Measurements from ENCODE around the gene SORCS2. TPM values are rescaled to one million over a fixed set of nuclear protein-coding genes. Genes with fewer than 3 reads are reported as not detected.

The SORCS2 gene
- total RNA-seq, 1 experiment from 2014 or later, result 0.15 TPM

DNA sequence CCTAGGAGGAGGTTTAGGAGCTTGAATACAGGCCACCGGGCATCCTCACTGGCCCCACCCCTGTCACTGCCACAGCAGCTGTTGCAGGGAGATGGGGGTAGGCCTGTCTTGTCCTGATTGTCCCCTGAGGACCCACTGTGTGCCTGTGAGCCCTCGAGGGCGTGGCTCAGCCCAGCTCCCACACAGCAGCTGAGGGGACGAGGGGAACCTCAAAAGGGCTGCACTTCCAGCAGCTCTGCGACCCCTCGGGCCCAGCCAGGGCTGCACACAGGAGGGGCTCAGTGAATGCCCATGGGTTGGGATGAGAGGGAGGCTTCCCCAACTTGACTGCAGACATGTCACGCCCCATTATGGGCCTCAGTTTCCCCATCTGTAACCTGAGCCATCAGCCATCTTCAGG lies 521.4 kb downstream of the SORCS2 start:
- no peak for TF ChIP-seq POLR2AphosphoS5 (IDR thresholded peaks at IDR 0.05; ENCODE audit: low read depth, low read length)
- TF ChIP-seq TCF7L2 (IDR thresholded peaks at IDR 0.05; ENCODE audit: low read depth, low read length), result no peak
- no peak for TF ChIP-seq SIN3A (IDR thresholded peaks at IDR 0.05; ENCODE audit: borderline replicate concordance, insufficient read depth, low read depth, low read length)
- TF ChIP-seq, protein P1, sequence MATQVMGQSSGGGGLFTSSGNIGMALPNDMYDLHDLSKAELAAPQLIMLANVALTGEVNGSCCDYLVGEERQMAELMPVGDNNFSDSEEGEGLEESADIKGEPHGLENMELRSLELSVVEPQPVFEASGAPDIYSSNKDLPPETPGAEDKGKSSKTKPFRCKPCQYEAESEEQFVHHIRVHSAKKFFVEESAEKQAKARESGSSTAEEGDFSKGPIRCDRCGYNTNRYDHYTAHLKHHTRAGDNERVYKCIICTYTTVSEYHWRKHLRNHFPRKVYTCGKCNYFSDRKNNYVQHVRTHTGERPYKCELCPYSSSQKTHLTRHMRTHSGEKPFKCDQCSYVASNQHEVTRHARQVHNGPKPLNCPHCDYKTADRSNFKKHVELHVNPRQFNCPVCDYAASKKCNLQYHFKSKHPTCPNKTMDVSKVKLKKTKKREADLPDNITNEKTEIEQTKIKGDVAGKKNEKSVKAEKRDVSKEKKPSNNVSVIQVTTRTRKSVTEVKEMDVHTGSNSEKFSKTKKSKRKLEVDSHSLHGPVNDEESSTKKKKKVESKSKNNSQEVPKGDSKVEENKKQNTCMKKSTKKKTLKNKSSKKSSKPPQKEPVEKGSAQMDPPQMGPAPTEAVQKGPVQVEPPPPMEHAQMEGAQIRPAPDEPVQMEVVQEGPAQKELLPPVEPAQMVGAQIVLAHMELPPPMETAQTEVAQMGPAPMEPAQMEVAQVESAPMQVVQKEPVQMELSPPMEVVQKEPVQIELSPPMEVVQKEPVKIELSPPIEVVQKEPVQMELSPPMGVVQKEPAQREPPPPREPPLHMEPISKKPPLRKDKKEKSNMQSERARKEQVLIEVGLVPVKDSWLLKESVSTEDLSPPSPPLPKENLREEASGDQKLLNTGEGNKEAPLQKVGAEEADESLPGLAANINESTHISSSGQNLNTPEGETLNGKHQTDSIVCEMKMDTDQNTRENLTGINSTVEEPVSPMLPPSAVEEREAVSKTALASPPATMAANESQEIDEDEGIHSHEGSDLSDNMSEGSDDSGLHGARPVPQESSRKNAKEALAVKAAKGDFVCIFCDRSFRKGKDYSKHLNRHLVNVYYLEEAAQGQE (IDR thresholded peaks at IDR 0.05; ENCODE audit: insufficient read depth in 1 of 2, low read depth in 2 of 2, low read length in 1 of 2), result no peak
- Histone ChIP-seq H3K27ac (ENCODE audit: low read length) (no peak overlapping the region), H3K9me3 (ENCODE audit: control insufficient read depth, insufficient read depth, low read depth, low read length) (no peaks in the 10 kb centered on the region), H3K4me1 (ENCODE audit: control insufficient read depth, insufficient read depth, low read length) (no peaks in the 10 kb centered on the region), H3K4me3 (ENCODE audit: low read depth in 2 of 2, low read length in 2 of 2) (no peak overlapping the region), H3K36me3 (ENCODE audit: control insufficient read depth, insufficient read depth, low read length) (no peaks in the 10 kb centered on the region), H3K27me3 (ENCODE audit: control insufficient read depth, insufficient read depth, low read length) (no peaks in the 10 kb centered on the region)
- ATAC-seq, result no peak
- no TSS peak for BruUV-seq (replicated peaks)
- in situ Hi-C loops (cut with HindIII; ENCODE audit: low pct_unique_long_range_greater_than_20kb, low sequenced_read_pairs), result no loop called here
- intact Hi-C loops (cut with micrococcal nuclease; ENCODE audit: unreplicated experiment), result no loop called here
- CTCF ChIA-PET, result no interaction called here
- no peak for DNase-seq (ENCODE audit: low read depth, low spot score)
- POLR2A ChIA-PET, result no interaction called here

DNA sequence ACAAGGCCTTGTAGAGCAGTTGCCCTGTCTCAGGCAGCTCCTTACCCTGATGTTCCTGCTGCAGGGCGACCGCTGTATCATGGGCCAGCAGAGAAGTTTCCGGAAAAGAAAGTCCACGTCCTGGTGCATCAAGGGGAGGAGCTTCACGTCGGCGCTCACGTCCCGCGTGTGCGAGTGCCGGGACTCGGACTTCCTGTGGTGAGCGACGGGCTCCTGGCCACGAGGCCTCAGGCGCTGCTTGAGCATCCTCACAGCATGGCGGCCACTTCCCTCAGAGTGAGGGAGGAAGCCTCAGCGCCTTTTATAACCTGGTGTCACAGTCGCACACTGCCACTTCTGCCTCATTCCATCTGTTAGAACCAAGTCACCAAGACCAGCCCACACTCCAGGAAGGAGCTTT lies 521.8 kb downstream of the SORCS2 start:
- H3K9me3 ChIP-seq (ENCODE audit: control insufficient read depth, insufficient read depth, low read depth, low read length), result no peaks in the 10 kb centered on the region
- no peak overlapping the region for H3K27ac ChIP-seq (ENCODE audit: low read length)
- no peaks in the 10 kb centered on the region for H3K27me3 ChIP-seq (ENCODE audit: control insufficient read depth, insufficient read depth, low read length)
- ATAC-seq, result no peak
- BruUV-seq (replicated peaks), result no TSS peak
- ChIA-PET POLR2A (no interaction called here), CTCF (no interaction called here)
- intact Hi-C loops (cut with micrococcal nuclease; ENCODE audit: unreplicated experiment), result no loop called here
- in situ Hi-C loops (cut with HindIII; ENCODE audit: low pct_unique_long_range_greater_than_20kb, low sequenced_read_pairs), result no loop called here
- H3K4me3 ChIP-seq (ENCODE audit: low read depth in 2 of 2, low read length in 2 of 2), result no peak overlapping the region
- H3K4me1 ChIP-seq (ENCODE audit: control insufficient read depth, insufficient read depth, low read length), result no peaks in the 10 kb centered on the region
- no peaks in the 10 kb centered on the region for H3K36me3 ChIP-seq (ENCODE audit: control insufficient read depth, insufficient read depth, low read length)
- no peak for DNase-seq (ENCODE audit: low read depth, low spot score)
- TF ChIP-seq, protein P1 (IDR thresholded peaks at IDR 0.05; ENCODE audit: insufficient read depth in 1 of 2, low read depth in 2 of 2, low read length in 1 of 2), result no peak
- TF ChIP-seq SIN3A (IDR thresholded peaks at IDR 0.05; ENCODE audit: borderline replicate concordance, insufficient read depth, low read depth, low read length), result no peak
- TF ChIP-seq TCF7L2 (IDR thresholded peaks at IDR 0.05; ENCODE audit: low read depth, low read length), result no peak
- TF ChIP-seq, protein P2, sequence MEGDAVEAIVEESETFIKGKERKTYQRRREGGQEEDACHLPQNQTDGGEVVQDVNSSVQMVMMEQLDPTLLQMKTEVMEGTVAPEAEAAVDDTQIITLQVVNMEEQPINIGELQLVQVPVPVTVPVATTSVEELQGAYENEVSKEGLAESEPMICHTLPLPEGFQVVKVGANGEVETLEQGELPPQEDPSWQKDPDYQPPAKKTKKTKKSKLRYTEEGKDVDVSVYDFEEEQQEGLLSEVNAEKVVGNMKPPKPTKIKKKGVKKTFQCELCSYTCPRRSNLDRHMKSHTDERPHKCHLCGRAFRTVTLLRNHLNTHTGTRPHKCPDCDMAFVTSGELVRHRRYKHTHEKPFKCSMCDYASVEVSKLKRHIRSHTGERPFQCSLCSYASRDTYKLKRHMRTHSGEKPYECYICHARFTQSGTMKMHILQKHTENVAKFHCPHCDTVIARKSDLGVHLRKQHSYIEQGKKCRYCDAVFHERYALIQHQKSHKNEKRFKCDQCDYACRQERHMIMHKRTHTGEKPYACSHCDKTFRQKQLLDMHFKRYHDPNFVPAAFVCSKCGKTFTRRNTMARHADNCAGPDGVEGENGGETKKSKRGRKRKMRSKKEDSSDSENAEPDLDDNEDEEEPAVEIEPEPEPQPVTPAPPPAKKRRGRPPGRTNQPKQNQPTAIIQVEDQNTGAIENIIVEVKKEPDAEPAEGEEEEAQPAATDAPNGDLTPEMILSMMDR (IDR thresholded peaks at IDR 0.05), result no peak
- TF ChIP-seq POLR2AphosphoS5 (IDR thresholded peaks at IDR 0.05; ENCODE audit: low read depth, low read length), result no peak

Measured in Panc1 (cell line).